ENCODE data around the gene DOK1.

DOK1 gene

DNA sequence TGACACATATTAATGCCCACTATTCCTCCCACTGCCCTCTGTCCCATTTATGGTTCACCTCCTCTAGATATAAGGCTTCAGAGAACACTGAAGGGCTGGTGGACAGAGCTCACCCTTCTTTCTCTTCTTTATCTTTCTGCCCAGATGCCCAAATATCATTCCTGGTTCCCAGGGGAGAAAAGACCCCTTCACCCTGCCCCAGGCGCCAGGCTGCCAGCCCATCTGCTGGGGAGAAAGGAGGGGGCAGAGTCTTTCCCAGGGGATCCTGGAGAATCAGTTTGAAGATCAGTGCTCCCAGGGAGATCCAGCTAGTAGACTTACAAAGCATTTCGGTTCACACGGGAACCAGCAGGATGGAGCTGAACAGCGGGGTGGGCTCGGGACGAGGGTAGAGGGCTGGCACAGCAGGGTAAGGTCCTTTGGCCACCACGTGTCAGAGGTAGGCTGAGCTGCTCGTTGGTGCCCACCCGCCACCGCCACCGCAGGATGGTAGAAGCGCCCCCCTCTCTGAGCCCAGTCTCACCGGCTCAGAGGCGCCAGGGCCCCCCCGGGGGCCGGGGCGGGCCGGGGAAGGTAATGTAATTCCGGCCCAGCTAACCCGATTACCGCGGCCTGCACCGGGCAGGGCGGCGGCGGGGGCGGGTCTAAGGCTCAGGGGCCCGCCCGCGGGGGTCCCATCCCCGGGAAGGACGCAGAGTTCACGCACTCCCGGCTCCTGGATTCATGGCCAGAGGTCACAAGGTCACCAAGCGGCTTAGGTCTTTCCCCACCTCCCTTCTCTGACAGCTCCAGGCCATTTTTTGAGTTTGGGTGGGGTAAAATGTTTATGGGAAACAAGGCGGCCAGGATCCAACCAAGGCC is 41.5 kb upstream of the DOK1 start:
- TF ChIP-seq, protein P1, sequence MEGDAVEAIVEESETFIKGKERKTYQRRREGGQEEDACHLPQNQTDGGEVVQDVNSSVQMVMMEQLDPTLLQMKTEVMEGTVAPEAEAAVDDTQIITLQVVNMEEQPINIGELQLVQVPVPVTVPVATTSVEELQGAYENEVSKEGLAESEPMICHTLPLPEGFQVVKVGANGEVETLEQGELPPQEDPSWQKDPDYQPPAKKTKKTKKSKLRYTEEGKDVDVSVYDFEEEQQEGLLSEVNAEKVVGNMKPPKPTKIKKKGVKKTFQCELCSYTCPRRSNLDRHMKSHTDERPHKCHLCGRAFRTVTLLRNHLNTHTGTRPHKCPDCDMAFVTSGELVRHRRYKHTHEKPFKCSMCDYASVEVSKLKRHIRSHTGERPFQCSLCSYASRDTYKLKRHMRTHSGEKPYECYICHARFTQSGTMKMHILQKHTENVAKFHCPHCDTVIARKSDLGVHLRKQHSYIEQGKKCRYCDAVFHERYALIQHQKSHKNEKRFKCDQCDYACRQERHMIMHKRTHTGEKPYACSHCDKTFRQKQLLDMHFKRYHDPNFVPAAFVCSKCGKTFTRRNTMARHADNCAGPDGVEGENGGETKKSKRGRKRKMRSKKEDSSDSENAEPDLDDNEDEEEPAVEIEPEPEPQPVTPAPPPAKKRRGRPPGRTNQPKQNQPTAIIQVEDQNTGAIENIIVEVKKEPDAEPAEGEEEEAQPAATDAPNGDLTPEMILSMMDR (IDR thresholded peaks at IDR 0.05; ENCODE audit: low read depth, low read length) = no peak
- no peak for DNase-seq (ENCODE audit: extremely low read depth, low read depth)

- DNase-seq (ENCODE audit: extremely low read depth, low read depth) = no peak
- TF ChIP-seq, protein P1 (IDR thresholded peaks at IDR 0.05; ENCODE audit: low read depth, low read length) = no peak
These were observed 40.7 kb upstream of the DOK1 start for GRCh38 chr2:74513605-74514367.

DNA sequence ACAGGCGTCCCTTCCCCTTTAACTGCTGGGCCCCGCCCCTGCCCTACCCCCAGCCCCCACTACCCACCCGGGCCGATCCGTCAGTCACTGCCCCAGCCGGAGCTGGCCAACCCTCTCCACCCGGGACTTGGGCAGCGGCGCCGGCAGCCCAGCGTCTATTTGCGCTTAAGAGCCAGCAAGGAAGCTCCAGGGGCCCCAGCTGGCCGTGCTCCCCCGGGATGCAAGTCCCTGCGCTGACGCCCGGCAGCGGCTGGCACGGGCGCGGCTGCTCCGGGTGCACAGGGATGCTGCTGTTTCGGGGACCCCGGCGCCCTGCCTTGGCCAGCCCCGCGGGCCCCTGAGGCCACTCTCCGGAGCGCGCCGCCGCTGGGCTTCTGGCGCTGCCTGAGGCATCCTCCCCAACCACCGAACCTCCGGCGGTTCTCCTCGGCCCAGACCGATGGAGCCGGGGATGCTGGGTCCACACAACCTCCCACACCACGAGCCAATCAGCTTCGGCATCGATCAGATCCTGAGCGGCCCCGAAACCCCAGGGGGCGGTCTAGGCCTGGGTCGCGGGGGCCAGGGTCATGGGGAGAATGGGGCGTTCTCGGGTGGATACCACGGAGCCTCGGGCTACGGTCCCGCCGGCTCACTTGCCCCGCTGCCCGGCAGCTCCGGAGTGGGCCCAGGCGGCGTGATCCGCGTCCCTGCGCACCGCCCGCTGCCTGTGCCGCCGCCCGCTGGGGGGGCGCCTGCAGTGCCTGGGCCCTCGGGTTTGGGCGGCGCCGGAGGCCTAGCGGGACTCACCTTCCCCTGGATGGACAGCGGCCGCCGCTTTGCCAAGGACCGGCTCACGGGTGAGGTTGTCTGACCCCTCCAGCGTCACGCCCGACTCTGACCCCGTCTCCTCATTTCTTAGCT is 39.9 kb upstream of the DOK1 start, which contains the start of gene TLX2:
Gene TLX2 (plus strand): TSS at position 83 of the 903 bp plus-strand sequence. CDS start 357 bp downstream, at position 440.
- DNase-seq (ENCODE audit: extremely low read depth, low read depth) = no peak

DNA sequence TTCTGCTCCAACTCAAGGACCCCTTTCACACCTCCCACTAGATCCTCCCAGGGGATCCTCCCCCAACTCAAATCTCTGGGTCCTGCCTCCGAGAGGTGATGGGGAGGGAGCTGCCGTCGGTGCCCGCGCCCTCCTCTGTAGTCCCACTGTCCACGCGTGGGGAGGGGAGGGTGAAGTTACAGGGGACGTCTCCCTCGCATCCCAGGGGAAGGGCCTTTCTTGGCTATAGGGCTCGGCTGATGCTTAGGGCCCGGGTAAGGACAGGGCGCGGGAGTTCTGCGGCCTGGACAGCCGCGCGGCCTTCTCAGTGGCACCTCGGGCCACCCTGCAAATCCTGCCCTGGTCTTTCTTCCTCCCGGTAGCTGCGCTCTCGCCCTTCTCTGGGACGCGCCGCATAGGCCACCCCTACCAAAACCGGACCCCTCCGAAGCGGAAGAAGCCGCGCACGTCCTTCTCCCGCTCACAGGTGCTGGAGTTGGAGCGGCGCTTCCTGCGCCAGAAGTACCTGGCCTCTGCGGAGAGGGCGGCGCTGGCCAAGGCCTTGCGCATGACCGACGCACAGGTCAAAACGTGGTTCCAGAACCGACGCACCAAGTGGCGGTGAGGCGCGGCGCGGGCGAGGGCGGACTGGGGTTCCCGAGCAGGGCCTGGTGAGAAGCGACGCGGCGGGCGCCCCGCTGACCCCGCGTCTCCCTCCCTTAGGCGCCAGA is 39.1 kb upstream of the DOK1 start:
- no peak for DNase-seq (ENCODE audit: extremely low read depth, low read depth)
- TF ChIP-seq, protein P1 (IDR thresholded peaks at IDR 0.05; ENCODE audit: low read depth, low read length) = no peak

More for the DNA sequence above, 39.9 kb upstream of the DOK1 start, which contains the start of gene TLX2:
- TF ChIP-seq, protein P1 (IDR thresholded peaks at IDR 0.05; ENCODE audit: low read depth, low read length) = no peak

- no peak for DNase-seq (ENCODE audit: extremely low read depth, low read depth)
- TF ChIP-seq, protein P1 (IDR thresholded peaks at IDR 0.05; ENCODE audit: low read depth, low read length) = no peak
These were observed 38.4 kb upstream of the DOK1 start for GRCh38 chr2:74515981-74516633.

DNA sequence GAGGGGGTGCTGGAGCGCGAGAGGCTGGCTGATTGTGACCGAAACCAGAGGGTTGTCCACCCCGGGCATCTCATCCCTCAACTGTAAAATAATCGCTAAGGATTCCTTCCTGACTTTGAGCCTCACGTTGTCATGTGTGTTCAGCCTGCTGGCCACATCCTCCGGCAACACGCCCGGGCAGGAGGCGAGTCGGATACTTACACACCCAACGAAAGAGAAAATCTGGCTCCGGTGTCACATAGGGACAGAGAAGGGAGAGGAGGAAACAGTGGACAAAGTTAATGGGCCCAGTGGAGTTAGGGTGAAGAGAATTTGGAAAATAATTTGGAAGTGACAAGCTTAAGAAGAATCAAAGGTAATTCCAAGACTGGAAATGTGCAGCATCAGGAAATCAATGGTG is 37.9 kb upstream of the DOK1 start:
- TF ChIP-seq, protein P1 (IDR thresholded peaks at IDR 0.05; ENCODE audit: low read depth, low read length) = no peak
- DNase-seq (ENCODE audit: extremely low read depth, low read depth) = no peak

Data from AG09319 (cell line).